HG03457 (cell line): Measurements from ENCODE around the gene SIGLEC15.
"Not testable (repeated sequence)": the region's sequence is repeated elsewhere in the genome, so short reads cannot be mapped to it uniquely, and the experiment has no call there.

Source experiments
- ATAC-seq: cut with Tn5 transposase; IDR thresholded peaks from one replicate; pipeline ENCODE4 v1.9.1; 2021; ENCODE audit warnings: moderate number of reproducible peaks; ENCODE audit not compliant: unreplicated experiment

SIGLEC15 gene

GRCh38 chr18:45818765-45819164, 6.7 kb upstream of the SIGLEC15 start:
- ATAC-seq, result not testable (repeated sequence)

- no peak for ATAC-seq
These were observed 5.2 kb upstream of the SIGLEC15 start for GRCh38 chr18:45820106-45820745.

- no peak for ATAC-seq
These were observed 4.4 kb upstream of the SIGLEC15 start for GRCh38 chr18:45821026-45821425.

- no peak for ATAC-seq
These were observed 3.8 kb upstream of the SIGLEC15 start for GRCh38 chr18:45821711-45822110.

GRCh38 chr18:45826084-45826483, 609 bp downstream of the SIGLEC15 start:
- ATAC-seq, result no peak

- ATAC-seq, result not testable (repeated sequence)
These were observed 1.2 kb downstream of the SIGLEC15 start for GRCh38 chr18:45826716-45827115.

- no peak for ATAC-seq
These were observed 3.7 kb downstream of the SIGLEC15 start for GRCh38 chr18:45828917-45829811.

- ATAC-seq, result no peak
These were observed 4.4 kb downstream of the SIGLEC15 start for GRCh38 chr18:45829855-45830254.

GRCh38 chr18:45830917-45831316, 5.4 kb downstream of the SIGLEC15 start:
- no peak for ATAC-seq

- no peak for ATAC-seq
These were observed 8.4 kb downstream of the SIGLEC15 start for GRCh38 chr18:45833846-45834245.

GRCh38 chr18:45834306-45834705, 8.8 kb downstream of the SIGLEC15 start:
- no peak for ATAC-seq

GRCh38 chr18:45835057-45835636, 9.7 kb downstream of the SIGLEC15 start:
- no peak for ATAC-seq

GRCh38 chr18:45836242-45837205, 11.0 kb downstream of the SIGLEC15 start:
- ATAC-seq, result no peak

- no peak for ATAC-seq
These were observed 12.0 kb downstream of the SIGLEC15 start for GRCh38 chr18:45837283-45838070.

- ATAC-seq, result no peak
These were observed 13.0 kb downstream of the SIGLEC15 start for GRCh38 chr18:45838302-45839070.

GRCh38 chr18:45839414-45840395, 14.2 kb downstream of the SIGLEC15 start:
- no peak for ATAC-seq

GRCh38 chr18:45841060-45841764, 15.7 kb downstream of the SIGLEC15 start:
- ATAC-seq, result no peak
